Mammary epithelial cell (primary cell): ENCODE results near the gene OPALIN.

Experiments used
- CTCF ChIP-seq, 2 donors: IDR thresholded peaks in 1 of 2; conservative IDR thresholded peaks in 1 of 2; 2 replicates each; pipeline ENCODE4 v1.5.1; 2011 to 2012; ENCODE audit warnings: inconsistent platforms in 2 of 2, low read length in 2 of 2, mild to moderate bottlenecking in 2 of 2, control low read depth in 1 of 2, low read depth in 1 of 2; ENCODE audit not compliant: insufficient read depth in 1 of 2; ENCODE audit errors: extremely low read depth in 1 of 2
- EZH2 ChIP-seq: IDR thresholded peaks from 2 replicates; pipeline ENCODE4 v1.6.1; 2012; ENCODE audit warnings: low read length, inconsistent platforms, borderline replicate concordance

- TF ChIP-seq CTCF (conservative IDR thresholded peaks at IDR 0.05 in 1 of 2, IDR thresholded peaks at IDR 0.05 in 1 of 2; ENCODE audit: extremely low read depth in 1 of 2, insufficient read depth in 1 of 2, low read depth in 1 of 2, low read length in 2 of 2) (no peak), EZH2 (no peak)
These were observed 48.5 kb downstream of the OPALIN start for GRCh38 chr10:96310321-96310669.
